Inferior parietal cortex (tissue), 1 donor: ENCODE results near the gene SYNDIG1.
"Not testable (repeated sequence)": the region's sequence is repeated elsewhere in the genome, so short reads cannot be mapped to it uniquely, and the experiment has no call there.

ENCODE experiments used
- DNase-seq: peaks from one replicate; pipeline ENCODE4 v3.0.0-alpha.2; 2016; ENCODE audit errors: extremely low spot score

The SYNDIG1 gene

DNA sequence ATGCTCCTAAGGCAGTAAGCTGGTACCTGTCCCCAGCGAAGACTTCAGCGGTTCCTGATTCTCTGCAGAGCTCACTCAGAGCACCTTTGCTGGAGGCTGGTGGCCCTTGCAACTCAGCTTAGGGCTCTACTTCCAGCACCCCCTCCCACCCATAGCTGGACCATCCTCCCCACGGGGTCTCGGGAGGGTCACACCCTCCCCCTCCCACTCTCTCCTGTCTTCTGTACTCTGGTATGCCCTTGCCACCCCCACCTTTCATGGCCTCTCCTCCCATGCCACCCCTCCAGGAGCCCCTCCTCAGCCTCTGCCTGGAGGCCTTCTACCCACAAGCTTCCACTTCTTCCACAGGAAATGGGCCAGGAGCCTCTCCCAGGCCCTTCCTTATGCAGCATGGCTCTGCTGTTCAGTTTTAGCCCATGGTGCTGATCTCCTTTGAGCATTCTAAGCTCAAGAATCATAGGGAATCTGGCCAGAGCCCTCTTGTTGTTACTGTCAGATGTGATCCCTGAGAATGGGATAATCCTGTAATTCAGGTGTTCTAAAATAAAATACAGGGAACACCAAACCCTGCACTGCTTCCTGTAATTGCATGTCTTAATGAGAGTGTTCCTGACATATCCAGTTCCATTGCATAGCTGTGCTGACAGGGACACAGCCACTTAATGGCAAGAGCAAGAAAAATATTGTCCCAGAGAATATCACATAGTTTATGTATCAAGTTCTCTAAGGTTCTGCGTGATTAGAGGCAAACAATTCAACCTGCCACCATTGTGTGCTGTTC lies 142.1 kb downstream of the SYNDIG1 start:
- no peak for DNase-seq

DNA sequence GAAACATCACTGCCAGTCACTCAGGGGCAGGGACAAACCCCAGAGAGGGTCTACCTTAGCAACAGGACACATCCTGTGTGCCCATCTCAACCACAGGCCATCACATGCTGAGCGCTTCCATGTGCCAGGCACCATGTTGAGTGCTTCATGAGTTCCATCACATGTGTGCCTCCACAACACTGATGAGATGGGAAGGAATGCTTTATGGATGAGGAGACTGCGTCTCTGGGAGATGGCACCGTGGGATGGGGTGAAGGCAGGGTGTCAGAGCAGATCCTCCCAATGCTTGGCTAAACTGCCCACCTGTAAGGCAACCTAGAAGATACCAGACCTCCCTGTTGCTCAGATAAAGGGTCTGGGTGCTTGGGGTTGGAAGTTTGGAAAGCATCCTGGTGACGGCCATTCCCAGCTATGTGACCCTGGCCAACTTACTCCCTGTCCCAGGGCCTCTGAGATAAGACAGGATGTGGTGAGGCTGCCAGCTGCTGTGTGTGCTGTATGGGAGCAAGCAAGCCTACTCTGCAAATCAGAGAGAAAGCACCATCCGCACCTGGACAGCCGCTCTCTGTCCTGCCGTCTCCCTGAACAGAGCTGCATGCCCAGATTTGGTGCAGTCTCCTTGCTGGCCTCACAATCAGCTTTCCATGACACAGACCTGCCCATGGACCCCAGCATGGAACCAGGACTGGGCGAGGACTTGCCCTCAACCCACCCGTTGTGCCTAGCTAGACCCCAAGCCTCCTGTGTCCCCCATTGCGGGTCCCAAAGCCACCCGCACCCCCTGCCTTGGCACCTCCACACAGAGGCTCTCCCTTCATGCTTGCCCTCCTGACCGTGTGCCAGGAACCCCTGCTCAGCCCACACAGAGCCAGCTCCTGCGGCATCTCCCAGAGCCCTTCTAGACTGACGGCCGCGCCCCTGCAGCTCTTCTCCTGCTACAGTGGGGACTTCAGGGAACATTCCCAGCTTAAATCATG lies 143.7 kb downstream of the SYNDIG1 start:
- DNase-seq = no peak

DNA sequence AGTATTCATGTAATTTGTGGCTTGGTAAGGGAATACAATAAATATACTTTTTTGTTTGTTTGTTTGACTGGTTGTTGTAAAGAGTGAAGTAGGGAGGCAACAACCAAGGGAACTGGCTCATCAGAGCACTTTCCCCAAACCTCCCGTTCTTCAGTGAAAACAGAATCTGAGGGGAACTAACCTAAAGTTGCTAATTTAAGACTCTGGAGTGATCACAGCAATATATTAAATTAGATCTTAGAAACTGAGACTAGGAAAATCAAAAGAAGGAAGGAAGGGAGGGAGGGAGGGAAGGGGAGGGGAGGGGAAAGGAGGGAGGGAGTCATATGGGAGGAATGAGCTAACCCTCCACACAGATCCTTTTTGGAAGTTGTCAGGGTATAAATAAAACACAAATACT lies 144.9 kb downstream of the SYNDIG1 start:
- no peak for DNase-seq

DNA sequence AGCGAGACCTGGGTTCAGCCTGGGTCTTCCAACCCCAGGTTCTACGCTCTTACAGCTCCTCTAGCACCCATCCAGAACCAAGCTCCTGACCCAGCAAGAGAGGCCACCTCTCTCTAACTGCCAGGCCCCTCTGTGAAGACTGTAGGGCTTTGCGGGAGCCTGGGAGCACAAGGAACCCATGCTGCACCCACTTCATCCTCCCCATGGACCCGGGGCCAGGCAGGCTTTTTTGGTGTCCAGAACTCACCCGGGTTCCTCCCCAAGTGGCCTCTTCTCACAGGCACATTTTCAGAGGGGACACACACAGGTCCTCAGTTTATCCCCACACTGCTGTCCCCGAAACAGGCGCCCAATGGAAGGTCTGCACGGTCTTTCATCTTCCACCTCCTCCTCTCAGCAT lies 145.9 kb downstream of the SYNDIG1 start:
- no peak for DNase-seq

DNA sequence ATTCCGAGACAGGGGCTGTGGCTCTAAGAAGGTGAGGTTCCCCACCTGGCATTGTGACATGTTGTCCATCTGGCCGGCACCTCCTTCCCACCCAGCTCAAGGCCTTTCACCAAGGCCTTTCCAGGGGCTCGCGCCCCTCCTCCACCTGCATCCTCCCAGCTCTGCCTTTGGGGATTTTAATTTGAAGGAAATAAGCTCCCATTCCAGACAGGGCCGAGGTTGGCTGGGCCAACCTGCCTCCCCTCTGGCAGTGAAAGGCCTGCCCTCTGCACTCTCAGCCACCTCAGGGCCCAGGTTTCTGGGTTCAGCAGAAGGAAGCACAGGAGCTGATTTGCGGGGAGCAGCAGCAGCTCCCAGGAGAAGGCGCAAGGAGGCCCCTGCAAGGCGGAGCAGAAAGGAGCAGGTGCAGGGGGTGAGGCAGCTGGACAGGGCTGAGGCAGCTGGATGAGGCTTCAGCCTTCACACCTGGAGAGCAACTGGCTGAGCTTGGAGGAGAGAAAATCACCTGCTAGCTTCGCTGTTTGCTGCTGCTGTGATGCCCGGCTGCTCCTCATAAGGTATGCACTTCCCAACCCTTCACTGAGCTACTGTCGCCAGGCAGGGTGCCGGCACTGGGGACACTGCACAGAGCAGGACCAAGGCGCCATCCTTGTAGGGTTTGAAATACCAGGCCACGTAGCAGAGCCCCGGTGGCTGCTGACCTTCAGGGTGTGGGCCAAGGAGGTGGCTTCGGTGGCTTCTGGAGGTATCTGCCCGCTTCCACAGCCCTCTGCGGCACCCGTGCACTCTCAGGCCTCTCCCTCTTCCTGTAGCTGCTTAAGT lies 147.0 kb downstream of the SYNDIG1 start:
- no peak for DNase-seq

DNA sequence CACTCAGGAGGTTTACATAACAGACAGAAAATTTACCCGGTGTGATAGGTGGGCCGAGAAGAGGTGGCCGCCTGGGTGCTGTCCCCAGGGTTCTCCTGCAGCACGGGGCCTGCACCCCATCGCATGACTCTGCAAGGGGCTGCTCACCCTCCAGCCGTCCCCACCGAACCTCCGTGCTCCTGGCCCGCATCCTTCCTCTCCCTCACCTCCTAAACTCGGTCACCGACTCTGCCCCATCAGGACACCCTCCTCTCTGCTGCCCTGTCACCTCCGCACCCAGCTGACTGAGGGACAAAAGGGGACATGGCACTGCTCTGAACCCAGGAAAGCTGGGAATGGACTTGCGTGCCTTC lies 147.6 kb downstream of the SYNDIG1 start:
- no peak for DNase-seq

DNA sequence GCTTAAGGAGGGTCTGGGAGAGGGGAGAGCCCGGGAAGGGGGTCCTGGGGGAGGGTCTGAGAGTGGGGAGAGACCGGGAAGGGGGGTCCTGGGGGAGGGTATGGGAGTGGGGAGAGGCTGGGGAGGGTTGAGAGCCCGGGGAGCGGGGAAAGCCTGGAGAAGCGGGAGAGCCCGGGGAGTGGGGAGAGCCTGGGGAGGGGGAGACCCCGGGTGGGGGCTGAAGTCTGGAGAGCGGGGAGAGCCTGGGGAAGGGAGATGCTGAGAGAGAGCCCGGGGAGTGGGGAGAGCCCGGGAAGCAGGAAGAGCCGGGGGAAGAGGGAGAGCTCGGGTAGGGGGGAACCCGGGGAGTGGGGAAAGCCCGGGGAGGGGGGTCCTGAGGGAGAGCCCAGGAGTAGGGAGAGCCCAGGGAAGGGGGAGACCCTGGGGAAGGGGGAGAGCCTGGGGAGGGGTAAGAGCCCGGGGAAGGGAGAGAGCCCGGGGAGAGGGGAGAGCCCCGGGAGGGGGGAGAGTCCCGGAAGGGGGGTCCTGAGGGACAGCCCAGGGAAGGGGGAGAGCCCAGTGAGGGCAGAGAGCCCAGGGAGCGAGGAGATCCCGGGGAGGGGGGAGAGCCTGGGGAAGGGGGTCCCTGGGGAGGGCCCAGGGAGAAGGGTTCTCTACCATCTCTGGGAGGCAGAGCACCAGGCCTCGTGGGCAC lies 148.5 kb downstream of the SYNDIG1 start:
- no peak for DNase-seq

DNA sequence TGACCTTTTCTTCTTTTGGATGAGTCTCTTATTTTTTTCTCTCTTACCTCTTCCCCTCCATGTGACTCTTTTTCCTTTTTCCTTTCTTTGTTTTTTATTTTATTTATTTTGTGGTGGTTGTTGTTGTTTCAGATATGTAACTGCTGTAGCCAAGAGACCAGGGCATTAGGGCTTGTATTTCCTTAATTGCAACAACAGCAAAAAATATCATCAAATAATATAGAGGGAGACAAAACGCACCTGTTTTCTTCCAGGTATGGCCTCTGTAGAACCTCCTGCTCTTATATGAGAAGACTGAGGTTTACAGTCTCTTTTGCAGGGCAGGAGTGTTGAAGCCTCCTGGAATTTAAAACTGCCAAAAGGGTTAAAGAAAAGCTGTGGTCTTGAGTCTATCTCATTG lies 149.3 kb downstream of the SYNDIG1 start:
- no peak for DNase-seq

DNA sequence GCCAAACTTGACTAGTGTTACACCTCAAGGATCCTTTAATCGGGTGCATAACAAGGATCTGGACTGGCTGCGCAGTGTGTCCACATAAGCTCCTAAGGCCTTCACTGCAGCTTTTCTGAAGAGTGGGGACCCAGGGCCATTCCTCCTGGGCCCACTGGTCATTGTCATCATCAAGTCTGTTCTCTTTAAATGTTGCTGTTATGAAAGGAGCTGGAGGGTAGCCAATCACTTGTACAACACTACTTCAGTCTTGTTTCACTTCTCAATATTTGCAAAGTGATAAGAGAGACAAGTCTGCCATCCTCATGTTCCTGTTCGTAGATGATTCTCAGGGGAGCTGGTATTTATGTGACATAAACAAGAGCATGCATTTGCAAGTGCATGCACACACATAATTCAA lies 149.8 kb downstream of the SYNDIG1 start:
- DNase-seq = no peak

DNA sequence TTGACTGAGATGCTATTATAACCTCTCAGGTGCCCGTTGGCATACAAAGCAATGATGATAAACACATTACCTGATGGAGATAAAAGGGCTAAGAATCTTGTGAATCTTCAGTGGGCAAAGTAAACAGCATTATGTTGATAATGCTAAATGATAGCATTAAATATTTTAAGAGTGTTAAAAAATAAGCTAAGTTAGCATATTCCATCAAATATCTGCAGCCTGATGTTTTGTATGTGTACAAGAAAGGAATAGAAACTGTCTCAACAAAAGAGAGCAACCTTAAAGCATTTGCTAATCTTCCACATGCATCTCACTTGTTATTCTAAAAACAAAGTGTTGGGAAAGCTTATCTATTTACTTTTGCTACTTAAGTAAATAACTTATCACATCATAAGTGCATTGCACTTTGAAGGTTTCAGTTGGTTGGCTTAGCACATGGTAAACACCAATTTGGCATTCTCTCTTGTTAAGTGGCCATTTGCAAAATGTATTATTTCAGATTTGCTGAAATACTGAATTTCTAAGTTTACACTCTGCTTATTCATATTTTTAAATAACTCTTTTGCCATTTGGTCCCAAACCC lies 151.6 kb downstream of the SYNDIG1 start:
- DNase-seq = no peak

DNA sequence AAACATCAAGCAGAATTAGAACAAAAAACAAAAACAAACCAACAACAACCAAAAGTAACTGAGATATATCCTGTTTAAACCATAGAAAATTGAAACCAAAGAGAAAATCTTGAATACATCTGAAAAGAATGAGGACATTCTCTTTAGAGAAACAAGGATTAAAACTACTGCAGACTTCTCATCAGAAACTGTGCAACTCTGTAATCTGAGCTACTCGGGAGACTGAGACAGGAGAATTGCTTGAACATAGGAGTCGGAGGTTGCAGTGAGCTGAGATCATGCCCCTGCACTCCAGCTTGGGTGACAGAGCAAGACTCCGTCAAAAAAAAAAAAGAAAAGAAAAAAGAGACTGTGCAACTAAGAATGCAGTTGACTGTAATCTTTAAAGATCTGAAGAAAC lies 153.4 kb downstream of the SYNDIG1 start:
- DNase-seq = no peak

DNA sequence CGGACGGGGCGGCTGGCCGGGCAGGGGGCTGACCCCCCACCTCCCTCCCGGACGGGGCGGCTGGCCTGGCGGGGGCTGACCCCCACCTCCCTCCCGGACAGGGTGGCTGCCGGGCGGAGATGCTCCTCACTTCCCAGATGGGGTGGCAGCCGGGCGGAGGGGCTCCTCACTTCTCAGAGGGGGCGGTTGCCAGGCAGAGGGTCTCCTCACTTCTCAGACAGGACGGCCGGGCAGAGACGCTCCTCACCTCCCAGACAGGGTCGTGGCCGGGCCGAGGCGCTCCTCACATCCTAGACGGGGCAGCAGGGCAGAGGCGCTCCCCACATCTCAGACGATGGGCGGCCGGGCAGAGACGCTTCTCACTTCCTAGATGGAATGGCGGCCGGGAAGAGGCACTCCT lies 156.7 kb downstream of the SYNDIG1 start:
- not testable (repeated sequence) for DNase-seq

DNA sequence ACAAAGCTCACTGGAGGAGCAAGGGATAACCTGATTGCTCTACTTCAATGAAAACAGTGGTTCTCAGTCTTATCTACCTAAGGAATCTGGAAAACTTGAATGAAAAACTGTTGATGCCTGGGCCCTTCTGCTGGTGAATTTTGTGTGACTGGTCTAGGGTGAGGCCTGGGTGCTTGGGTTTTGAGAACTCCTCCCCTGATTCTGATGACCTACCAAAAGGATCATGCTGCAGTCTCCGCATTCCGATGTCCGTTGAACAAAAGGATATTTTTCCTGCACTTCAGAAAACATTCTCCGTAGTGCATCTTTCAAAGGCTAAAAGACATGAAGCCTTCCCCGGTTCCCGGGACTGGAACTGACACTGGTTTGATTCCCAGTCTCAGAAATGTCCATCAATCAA lies 157.9 kb downstream of the SYNDIG1 start:
- DNase-seq = no peak

DNA sequence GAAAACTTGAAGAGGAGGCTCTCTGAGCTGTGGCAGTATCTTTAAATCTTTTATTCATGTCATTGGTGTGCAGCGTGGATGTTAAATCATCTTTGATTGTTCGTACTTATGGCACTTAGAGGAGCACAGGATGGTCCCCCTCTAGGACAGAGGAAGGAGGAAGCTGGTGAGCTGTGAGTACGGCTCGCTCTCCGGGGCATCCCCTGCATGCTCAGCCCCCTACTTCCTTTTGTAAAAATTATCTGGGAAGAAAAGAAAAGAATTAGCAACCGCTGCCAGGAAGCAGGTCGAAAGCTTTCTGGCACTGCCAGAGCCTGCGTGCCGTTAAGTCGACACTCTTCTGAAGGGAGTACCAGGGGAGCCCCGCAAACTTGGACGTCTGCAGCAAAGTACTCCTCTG lies 158.5 kb downstream of the SYNDIG1 start:
- DNase-seq = no peak

DNA sequence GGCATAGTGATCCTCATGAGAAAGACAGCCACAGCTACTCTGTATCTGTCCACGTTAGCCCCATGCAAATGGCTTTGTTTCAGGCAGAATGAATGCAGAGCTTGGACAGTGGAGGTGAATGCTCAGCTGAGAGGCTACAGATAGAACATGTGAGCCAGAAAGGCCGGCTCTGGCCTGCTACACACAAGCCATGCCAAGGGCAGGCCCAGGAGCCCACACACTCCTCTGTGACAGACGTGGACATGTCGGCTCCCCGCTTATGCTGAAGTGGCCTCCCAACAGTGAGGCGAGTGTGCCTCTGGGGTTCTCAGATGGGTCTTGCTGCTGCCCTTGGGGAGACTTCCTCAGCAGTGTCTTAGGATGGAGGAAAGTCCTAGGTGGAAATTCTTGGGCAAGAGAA lies 159.6 kb downstream of the SYNDIG1 start:
- DNase-seq = no peak

DNA sequence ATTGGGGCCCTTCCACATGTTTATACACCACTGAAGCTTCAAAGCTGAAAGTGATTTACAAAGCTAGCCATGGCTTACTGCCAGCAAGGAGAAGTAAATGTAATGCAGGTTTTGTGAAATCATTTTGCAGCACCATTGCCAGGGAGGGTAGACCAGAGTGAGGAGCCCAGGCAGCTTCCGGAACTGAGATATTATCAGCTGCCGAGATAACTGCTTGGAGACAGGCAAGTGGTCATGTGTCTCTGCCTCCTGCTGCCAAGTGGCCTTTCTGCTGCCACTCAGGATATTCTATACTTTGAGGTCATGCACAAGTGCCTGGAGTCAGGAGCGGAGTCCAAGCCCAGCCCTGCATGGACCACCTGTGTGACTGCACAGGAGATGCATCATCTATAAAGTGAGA lies 160.2 kb downstream of the SYNDIG1 start:
- no peak for DNase-seq

DNA sequence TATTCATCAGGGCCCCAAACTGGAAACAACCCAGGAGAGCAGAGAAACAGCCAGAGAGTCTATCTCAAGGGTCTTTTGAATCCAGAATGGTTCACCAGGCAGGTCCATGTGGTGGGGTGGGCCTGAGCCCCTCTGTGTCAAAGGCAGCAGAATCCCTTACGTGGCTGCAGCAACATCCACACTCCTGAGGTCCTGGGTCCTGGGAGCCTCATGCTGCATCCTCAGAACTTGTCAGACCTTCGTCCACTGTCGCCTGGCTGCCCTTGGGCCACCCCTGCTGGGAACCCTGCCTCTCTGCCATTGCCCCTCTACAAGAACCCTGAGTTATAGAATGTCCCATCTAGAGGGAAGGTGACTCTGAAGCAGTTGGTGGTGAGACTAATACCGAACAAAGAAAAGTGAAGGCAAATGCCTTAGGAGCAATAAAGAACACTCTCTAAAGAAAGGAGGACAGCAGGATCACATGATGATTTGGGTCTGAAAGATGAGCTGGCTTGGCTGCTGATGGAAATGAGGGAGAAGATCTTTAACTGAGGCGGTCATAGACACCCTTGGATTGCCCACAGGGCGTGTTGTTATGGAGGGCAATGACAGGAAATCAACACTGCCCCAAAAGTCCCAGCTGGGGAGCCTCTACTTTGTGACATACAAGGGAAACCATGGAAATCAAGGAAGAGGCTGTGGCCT lies 161.2 kb downstream of the SYNDIG1 start:
- no peak for DNase-seq

DNA sequence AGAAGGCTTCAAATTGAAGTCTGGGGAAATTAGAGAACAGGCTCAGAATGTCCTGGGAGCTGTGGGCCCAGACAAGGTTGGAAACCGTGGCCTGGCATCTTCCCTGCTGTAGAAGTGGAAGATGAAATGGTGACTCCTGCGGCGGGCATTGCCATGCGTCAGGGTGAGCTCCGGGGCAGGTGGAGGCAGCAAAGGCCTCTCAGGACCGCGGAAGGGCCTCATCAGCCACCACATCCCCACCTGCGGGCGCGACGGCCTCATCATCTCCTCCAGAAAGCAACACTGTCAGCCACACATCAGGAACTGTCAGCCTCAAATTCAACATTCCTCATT lies 161.7 kb downstream of the SYNDIG1 start:
- DNase-seq = no peak

DNA sequence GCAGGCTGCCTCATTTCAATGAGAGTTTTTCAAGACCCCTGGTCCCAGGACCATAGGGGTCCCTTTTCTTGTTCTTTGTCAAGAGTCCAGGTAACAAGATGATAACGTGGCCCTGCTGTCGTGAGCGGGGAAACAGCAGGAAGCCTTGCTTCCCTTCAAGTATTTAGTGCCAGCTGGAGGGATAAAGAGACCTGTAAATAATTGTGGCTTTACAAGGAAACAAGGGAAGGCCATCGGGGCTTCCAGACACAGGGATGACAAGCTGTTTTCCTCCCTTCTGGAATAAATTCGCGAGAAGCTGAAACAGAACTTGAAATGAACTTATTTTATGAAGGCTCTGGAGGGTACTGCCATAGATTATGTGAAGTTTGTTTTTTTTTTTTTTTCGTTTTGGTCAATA lies 163.2 kb downstream of the SYNDIG1 start:
- no peak for DNase-seq

DNA sequence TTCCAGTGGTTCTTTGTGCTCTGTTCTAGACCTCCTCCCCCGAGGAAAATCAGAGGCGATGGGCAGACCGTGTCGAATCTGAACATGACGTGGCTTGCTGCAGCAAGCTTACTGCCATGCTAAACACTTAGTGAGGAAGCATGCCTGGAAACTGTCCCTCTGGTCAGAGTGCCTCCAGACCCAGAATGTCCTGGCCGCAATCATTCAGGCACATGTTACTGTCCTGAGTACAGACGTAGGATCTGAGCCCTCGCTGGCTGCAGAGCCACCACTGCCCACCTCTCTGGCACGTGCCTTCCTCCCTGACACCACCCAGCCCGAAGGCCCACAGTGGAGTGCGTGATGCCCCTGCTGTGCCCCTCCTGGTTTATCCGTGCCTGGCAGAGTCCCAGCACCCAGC lies 163.6 kb downstream of the SYNDIG1 start:
- no peak for DNase-seq

DNA sequence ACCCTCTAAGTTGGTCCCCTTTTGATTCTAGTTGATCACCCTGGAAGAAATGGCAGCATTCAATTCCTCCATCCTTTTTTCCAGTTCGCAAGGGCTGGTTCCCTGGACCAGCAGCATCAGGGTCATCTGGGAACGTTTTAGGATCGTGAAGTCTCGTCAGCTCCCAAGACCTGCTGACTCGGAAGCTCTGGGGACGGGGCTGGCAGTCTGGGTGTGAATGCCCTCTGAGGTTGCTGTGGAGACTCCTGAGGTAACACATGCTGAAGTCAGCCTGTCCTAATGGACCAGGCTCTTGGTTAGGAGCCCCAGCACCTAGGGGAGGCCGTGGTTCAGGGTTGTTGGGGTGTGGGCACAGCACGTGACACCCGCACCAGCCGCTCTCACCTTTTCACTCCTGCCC lies 164.1 kb downstream of the SYNDIG1 start:
- DNase-seq = no peak
